Activated CD4-positive, alpha-beta memory T cell treated with anti-CD3 and anti-CD28 coated beads for 36 hours (primary cell): Measurements from ENCODE around the gene SLC35F5. TPM values are rescaled to one million over a fixed set of nuclear protein-coding genes. Genes with fewer than 3 reads are reported as not detected.
"Not testable (repeated sequence)": the region's sequence is repeated elsewhere in the genome, so short reads cannot be mapped to it uniquely, and the experiment has no call there.

Experiments
- CTCF ChIA-PET: fragments of 350-600 bp; sonication (Branson Sonifier 250); formaldehyde crosslinking; loops from one replicate; lab custom pipeline; 2021; ENCODE audit warnings: antibody characterized with exemption, inconsistent platforms; lab: Charles Lee
- POLR2A ChIA-PET: fragments of 350-600 bp; sonication (Branson Sonifier 250); formaldehyde crosslinking; loops from one replicate; lab custom pipeline; 2021; ENCODE audit warnings: antibody characterized with exemption; lab: Charles Lee
- DNase-seq: peaks from one replicate; pipeline ENCODE4 v3.0.0-alpha.2; 2020
- H3K27ac Mint-ChIP-seq: one replicate; pipeline ENCODE4 v1.8.0; 2021; ENCODE audit warnings: mixed read lengths
- H3K27me3 Mint-ChIP-seq: one replicate; pipeline ENCODE4 v1.8.0; 2021; ENCODE audit warnings: mixed read lengths
- H3K36me3 Mint-ChIP-seq: one replicate; pipeline ENCODE4 v1.8.0; 2021; ENCODE audit warnings: mixed read lengths
- H3K4me1 Mint-ChIP-seq: one replicate; pipeline ENCODE4 v1.8.0; 2021; ENCODE audit warnings: low read depth, mixed read lengths
- H3K4me3 Mint-ChIP-seq: one replicate; pipeline ENCODE4 v1.8.0; 2021; ENCODE audit warnings: mild to moderate bottlenecking, mixed read lengths
- H3K9me3 Mint-ChIP-seq: one replicate; pipeline ENCODE4 v1.8.0; 2021; ENCODE audit warnings: mixed read lengths
- intact Hi-C: fragments of 100-400 bp; cut with micrococcal nuclease; formaldehyde crosslinking; loops from one replicate; pipeline ENCODE4 v1.15.1; 2023
- total RNA-seq, 2 experiments: library from RNA; stranded (reverse); gene quantifications; one replicate each; pipeline ENCODE4 v1.2.3, GENCODE V29; 2021

SLC35F5 gene
- total RNA-seq, 2 experiments from 2014 or later: 21.7 to 24.3 TPM

DNA sequence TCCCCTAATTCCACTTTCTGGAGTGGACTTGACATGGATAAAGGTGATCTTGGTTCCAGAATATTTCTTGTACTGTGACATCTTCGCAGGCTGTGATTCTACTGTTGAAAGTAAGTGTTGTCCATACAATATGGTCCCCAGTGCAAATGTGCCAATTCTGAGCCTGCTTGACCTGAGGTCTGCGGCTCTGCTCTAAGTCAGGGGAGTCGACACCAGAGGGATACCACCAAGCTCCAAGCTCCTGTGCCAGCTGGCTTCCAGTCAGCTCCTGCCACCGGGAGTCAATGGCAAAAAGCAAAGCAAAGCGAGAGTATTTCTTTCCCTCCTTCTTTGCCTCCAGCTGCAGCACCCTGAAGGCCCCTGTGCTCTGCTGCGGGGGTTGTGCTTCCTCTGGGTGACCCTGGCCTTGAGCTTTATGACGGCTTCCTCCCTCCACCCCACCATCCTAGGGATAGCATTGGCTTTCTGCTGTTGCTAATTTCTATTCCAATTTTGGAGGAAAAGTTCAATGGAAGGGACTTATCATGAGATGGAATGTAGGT, 50.4 kb downstream of the SLC35F5 start:
- Mint-ChIP-seq H3K4me1 (no peaks in the 10 kb centered on the region), H3K36me3 (no peaks in the 10 kb centered on the region), H3K27me3 (no peaks in the 10 kb centered on the region), H3K4me3 (no peak overlapping the region), H3K9me3 (no peaks in the 10 kb centered on the region), H3K27ac (no peak overlapping the region)
- POLR2A ChIA-PET: interaction anchor here (0.7 kb wide), 1 partner anchor 51 kb away, joined by 3 read pairs; the partner anchor contains the start of gene SLC35F5
- intact Hi-C loops: no loop called here
- CTCF ChIA-PET: no interaction called here
- no peak for DNase-seq

DNA sequence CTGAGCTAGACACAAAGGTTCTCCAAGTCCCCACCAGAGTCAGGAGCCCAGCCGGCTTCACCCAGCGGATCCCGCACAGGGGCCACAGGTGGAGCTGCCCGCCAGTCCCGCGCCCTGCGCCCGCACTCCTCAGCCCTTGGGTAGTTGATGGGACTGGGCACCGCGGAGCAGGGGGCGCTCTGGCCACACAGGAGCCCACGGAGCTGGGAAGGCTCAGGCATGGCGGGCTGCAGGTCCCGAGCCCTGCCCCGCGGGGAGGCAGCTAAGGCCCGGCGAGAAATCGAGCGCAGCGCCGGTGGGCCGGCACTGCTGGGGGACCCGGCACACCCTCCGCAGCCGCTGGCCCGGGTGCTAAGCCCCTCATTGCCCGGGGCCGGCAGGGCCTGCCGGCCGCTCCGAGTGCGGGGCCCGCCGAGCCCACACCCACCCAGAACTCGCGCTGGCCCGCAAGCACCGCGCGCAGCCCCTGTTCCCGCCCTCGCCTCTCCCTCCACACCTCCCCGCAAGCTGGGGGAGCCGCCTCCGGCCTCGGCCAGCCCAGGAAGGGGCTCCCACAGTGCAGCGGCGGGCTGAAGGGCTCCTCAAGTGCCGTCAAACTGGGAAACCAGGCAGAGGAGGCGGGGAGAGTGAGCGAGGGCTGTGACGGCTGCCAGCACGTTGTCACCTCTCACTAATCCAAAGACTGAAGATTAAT, 52.0 kb downstream of the SLC35F5 start:
- H3K27ac Mint-ChIP-seq, POLR2A ChIA-PET, CTCF ChIA-PET, H3K36me3 Mint-ChIP-seq, H3K4me3 Mint-ChIP-seq, intact Hi-C loops, H3K9me3 Mint-ChIP-seq, H3K27me3 Mint-ChIP-seq, DNase-seq: not testable (repeated sequence)
- peaks cover 11% of the 10 kb centered on the region for H3K4me1 Mint-ChIP-seq

DNA sequence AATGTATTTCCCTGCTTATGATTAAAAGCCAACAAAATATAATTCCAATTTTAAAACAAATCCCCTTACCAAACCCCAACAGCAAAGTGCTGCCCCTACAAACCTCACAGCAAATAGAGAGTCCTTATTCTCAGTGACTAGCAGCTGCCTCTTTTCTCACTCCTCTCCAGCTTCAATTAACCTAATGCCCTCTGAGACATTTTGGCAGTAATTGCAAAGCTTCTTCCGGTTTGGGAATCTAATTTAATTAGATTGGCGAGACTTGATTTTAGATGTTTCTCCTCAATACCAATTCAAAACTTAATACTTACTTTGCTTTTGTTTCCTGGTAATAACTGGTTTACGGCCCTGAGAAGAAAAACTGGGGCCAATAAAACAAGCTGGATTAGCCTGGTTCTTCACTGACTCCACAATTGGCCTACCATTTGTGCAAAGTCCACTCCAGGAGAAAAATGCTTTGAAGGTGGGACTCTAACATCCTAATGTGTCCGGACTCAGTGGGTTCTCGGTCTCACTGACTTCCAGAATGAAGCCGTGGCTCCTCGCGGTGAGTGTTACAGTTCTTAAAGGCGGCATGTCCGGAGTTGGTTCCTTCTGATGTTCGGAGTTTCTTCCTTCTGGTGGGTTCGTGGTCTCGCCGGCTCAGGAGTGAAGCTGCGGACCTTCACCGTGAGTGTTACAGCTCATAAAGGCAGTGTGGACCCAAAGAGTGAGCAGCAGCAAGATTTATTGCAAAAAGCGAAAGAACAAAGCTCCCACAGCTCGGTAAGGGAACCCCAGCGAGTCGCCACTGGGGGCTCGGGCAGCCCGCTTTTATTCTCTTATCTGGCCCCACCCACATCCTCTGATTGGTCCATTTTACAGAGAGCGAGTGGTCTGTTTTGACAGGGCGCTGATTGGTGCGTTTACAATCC, 52.8 kb downstream of the SLC35F5 start:
- H3K4me3 Mint-ChIP-seq: no peak overlapping the region
- no peaks in the 10 kb centered on the region for H3K9me3 Mint-ChIP-seq
- H3K4me1 Mint-ChIP-seq: peaks cover 19% of the 10 kb centered on the region
- DNase-seq: no peak
- no peaks in the 10 kb centered on the region for H3K36me3 Mint-ChIP-seq
- CTCF ChIA-PET: interaction anchor here (1.0 kb wide), 1 partner anchor 100 kb away, joined by 5 read pairs; no protein-coding TSS in a partner anchor
- POLR2A ChIA-PET: interaction anchor here (1.1 kb wide), 1 partner anchor 10 kb away, joined by 3 read pairs; no protein-coding TSS in a partner anchor
- no peaks in the 10 kb centered on the region for H3K27me3 Mint-ChIP-seq
- intact Hi-C loops: no loop called here
- H3K27ac Mint-ChIP-seq: no peak overlapping the region

DNA sequence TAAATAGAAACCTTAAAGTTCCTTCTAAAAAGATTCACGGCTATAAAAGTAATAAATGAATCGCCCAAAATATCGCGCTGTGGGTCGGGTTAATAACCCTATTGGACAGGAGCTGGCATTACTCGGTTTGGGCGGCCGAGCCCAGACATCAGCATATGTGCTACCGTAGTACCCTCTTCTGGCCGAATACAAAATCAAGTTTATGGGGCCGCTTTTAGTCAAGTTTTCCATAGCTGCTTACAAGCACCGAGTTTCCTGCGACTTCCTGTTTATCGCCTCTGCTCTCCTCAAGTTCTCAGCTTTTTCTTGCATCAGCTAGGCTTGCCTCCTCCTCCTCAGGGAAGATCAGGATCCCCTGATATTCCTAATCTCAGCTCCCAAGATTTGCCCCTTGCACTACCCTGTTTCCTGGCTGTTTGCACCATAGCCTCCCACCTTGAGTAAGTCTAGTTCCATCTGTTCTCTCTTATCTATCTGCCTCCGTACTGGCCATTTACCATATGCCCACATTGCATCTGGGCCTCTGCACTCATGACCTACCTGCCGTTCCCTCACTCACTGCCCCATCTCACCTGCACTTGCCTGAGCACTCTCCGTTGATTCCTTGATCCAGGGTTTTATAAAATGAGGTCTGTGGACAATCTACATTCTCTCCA, 56.1 kb downstream of the SLC35F5 start:
- CTCF ChIA-PET: interaction anchor here (0.5 to 2.8 kb wide), 12 partner anchors 8 to 280 kb away, joined by 3 to 18 read pairs (median 3); partner anchors contain the start of gene SLC35F5
- H3K36me3 Mint-ChIP-seq: no peaks in the 10 kb centered on the region
- H3K9me3 Mint-ChIP-seq: no peaks in the 10 kb centered on the region
- peak overlapping the region; percentile 52 for H3K4me3 Mint-ChIP-seq
- H3K4me1 Mint-ChIP-seq: peaks cover 28% of the 10 kb centered on the region
- H3K27ac Mint-ChIP-seq: peak overlapping the region; percentile 59
- POLR2A ChIA-PET: interaction anchor here (2.0 kb wide), 1 partner anchor 56 kb away, joined by 5 read pairs; the partner anchor contains the start of gene SLC35F5
- DNase-seq: peak; percentile 72
- no peaks in the 10 kb centered on the region for H3K27me3 Mint-ChIP-seq
- intact Hi-C loops: no loop called here

DNA sequence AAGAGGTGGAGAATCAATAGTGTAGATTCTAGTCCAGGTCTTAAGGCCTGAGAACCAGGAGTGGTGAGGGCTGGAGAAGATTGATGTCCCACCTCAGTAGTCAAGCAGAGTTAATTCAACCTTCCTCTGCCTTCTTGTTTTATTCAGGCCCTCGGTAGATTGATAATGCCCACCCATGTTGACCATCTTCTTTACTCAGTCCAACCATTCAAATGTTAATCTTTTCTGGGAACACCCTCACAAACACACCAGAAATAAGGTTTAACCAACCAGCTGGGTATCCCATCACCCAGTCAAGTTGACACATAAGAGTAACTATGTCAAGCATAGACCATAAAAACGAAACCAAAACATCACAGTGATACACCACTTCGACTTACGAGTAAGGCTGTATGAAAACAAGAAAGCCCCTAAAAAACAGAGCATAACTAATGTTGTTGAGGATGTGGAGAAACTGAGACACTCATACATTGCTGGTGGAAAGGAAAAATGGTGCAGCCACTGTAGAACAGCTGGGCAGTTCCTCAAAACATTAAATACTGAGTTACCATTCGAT, 57.5 kb downstream of the SLC35F5 start:
- Mint-ChIP-seq H3K36me3 (no peaks in the 10 kb centered on the region), H3K27ac (peak overlapping the region; percentile 87), H3K27me3 (no peaks in the 10 kb centered on the region), H3K4me3 (peak overlapping the region; percentile 54), H3K9me3 (no peaks in the 10 kb centered on the region), H3K4me1 (peaks cover 37% of the 10 kb centered on the region)
- DNase-seq: no peak
- CTCF ChIA-PET: interaction anchor here (2.8 kb wide), 1 partner anchor 95 kb away, joined by 18 read pairs; no protein-coding TSS in a partner anchor
- POLR2A ChIA-PET: no interaction called here
- intact Hi-C loops: loop anchor here (1.0 kb wide), 2 partner anchors 95 to 150 kb away; no protein-coding TSS in a partner anchor

DNA sequence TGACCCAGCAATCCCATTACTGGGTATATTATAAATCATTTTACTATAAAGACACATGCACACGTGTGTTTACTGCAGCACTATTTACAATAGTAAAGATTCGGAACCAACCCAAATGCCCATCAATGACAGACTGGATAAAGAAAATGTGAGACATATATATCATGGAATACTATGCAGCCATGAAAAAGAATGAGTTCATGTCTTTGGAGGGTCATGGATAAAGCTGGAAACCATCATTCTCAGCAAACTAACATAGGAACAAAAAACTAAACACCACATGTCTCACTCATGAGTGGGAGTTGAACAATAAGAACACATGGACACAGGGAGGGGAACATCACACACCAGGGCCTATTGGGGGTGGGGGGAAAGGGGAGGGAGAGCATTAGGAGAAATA, 58.2 kb downstream of the SLC35F5 start:
- intact Hi-C loops, H3K9me3 Mint-ChIP-seq, H3K27me3 Mint-ChIP-seq, POLR2A ChIA-PET, H3K4me3 Mint-ChIP-seq, H3K36me3 Mint-ChIP-seq, DNase-seq: not testable (repeated sequence)
- H3K27ac Mint-ChIP-seq: peak overlapping the region; percentile 47
- peaks cover 44% of the 10 kb centered on the region for H3K4me1 Mint-ChIP-seq
- CTCF ChIA-PET: interaction anchor here (2.8 kb wide), 1 partner anchor 94 kb away, joined by 18 read pairs; no protein-coding TSS in a partner anchor

DNA sequence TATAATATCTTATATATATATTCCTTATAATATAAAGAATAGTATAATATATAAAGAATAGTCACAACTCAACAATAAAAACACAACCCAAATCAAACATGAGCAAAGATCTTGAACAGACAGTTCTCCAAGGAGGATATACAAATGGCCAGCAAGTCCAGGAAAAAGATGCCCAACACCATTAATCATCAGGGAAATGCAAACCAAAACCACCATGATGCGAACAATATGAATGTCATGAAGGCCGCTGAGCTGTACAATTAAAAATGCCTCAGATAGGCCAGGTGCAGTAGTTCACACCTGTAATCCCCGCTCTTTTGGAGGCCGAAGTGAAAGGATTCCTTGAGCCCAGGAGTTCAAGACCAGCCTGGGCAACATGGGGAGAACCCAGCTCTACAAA, 58.9 kb downstream of the SLC35F5 start:
- CTCF ChIA-PET: no interaction called here
- Mint-ChIP-seq H3K4me3 (no peak overlapping the region), H3K4me1 (peaks cover 51% of the 10 kb centered on the region), H3K9me3 (no peaks in the 10 kb centered on the region), H3K36me3 (no peaks in the 10 kb centered on the region), H3K27ac (no peak overlapping the region), H3K27me3 (no peaks in the 10 kb centered on the region)
- intact Hi-C loops: no loop called here
- POLR2A ChIA-PET: no interaction called here
- no peak for DNase-seq

DNA sequence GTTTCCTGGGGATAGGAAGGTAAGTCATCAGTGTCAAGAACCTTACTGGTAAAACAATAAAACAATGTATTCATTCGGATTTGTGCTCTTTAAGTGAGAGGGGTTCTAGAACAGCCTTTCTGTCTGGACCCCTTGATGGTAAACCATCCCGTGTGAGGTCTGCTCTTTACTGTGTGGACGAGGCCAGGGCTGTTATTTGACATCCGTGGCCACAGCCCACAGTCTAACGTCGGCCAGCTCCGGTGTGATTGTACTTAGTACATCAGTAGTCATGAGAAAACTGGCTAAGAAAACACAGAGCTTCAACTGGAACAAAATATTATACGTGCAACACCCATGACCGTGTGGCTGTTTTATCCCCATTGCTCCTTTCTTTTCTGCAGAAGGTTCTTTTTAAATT, 62.0 kb downstream of the SLC35F5 start:
- CTCF ChIA-PET: no interaction called here
- POLR2A ChIA-PET: no interaction called here
- intact Hi-C loops: no loop called here

DNA sequence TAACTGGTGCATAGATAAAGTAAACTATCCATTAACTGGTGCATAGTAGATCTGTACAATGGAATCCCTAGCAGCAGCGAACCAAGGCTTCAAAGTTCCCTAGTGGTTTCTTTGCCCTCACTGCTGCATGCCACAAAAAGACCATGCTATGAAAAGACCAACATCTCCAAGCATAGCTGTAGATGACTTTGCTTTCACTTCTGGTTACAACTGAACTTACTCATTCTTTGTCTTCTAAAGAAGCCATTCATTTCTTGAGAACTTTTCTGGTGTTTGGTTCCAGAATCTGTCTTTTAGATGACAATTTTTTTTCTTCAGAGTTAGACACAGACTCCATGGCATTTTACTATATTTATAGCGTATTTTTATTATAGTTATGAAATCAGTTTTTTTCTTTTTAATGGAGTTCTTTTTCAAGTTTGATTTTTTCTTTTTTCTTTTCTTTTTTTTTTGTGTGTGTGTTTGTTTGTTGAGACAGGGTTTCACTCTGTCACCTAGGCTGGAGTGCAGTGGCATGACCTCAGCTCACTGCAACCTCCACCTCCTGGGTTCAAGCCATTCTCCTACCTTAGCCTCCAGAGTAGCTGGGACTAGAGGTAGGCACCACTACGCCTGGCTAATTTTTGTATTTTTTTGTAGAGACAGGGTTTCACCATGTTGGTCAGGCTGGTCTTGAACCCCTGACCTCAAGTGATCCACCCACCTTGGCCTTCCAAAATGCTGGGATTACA, 63.6 kb downstream of the SLC35F5 start:
- intact Hi-C loops: loop anchor here (1.0 kb wide), 4 partner anchors 63 to 197 kb away; partner anchors contain the start of genes ACTR3 and SLC35F5
- peak; percentile 63 for DNase-seq
- peak overlapping the region; percentile 71 for H3K4me3 Mint-ChIP-seq
- no peaks in the 10 kb centered on the region for H3K27me3 Mint-ChIP-seq
- H3K4me1 Mint-ChIP-seq: peaks cover 42% of the 10 kb centered on the region
- no peaks in the 10 kb centered on the region for H3K9me3 Mint-ChIP-seq
- ChIA-PET CTCF (interaction anchor here (1.2 to 1.5 kb wide), 2 partner anchors 89 to 100 kb away, joined by 4 to 5 read pairs; no protein-coding TSS in a partner anchor), POLR2A (interaction anchor here (0.7 to 1.0 kb wide), 2 partner anchors 10 to 64 kb away, joined by 3 read pairs; partner anchors contain the start of gene SLC35F5)
- no peaks in the 10 kb centered on the region for H3K36me3 Mint-ChIP-seq
- H3K27ac Mint-ChIP-seq: peak overlapping the region; percentile 95

More for the DNA sequence above, 62.0 kb downstream of the SLC35F5 start:
- Mint-ChIP-seq H3K4me3 (no peak overlapping the region), H3K27ac (no peak overlapping the region), H3K36me3 (no peaks in the 10 kb centered on the region), H3K27me3 (no peaks in the 10 kb centered on the region), H3K4me1 (peaks cover 52% of the 10 kb centered on the region), H3K9me3 (no peaks in the 10 kb centered on the region)
- DNase-seq: no peak

DNA sequence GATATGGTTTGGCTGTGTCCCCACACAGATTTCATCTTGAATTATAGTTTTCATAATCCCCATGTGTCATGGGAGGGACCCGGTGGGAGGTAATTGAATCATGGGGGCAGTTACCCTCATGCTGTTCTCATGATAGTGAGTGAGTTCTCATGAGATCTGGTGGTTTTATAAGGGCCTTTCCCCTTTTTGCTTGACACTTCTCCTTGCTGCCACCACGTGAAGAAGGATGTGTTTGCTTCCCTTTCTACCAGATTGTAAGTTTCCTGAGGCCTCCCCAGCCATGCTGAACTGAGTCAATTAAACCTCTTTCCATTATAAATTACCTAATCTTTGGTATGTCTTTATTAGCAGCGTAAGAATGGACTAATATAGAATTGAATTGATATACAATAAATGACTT, 65.6 kb downstream of the SLC35F5 start:
- H3K9me3 Mint-ChIP-seq, H3K27ac Mint-ChIP-seq, H3K36me3 Mint-ChIP-seq, H3K4me3 Mint-ChIP-seq, POLR2A ChIA-PET, H3K27me3 Mint-ChIP-seq, intact Hi-C loops: not testable (repeated sequence)
- CTCF ChIA-PET: interaction anchor here (1.2 kb wide), 1 partner anchor 9 kb away, joined by 5 read pairs; no protein-coding TSS in a partner anchor
- DNase-seq: peak; percentile 24
- H3K4me1 Mint-ChIP-seq: peaks cover 35% of the 10 kb centered on the region
